NT2/D1 (cell line): ENCODE data around the gene CHST15.

Experiments used
- SUZ12 ChIP-seq: IDR thresholded peaks from 2 replicates; pipeline ENCODE4 v1.6.1; 2011; ENCODE audit not compliant: insufficient read length, insufficient read depth; ENCODE audit errors: extremely low read depth
- YY1 ChIP-seq: IDR thresholded peaks from 2 replicates; pipeline ENCODE4 v1.6.1; 2011; ENCODE audit not compliant: insufficient read length, insufficient read depth
- ZNF274 ChIP-seq: IDR thresholded peaks from 2 replicates; pipeline ENCODE4 v1.6.1; 2011; ENCODE audit warnings: mild to moderate bottlenecking, low read depth, low read length

GRCh38 chr10:124035306-124035927 lies 58.0 kb downstream of the CHST15 start:
- TF ChIP-seq ZNF274 (no peak), YY1 (no peak), SUZ12 (no peak)
